ACC112 (cell line): Measurements from ENCODE around the gene KRTAP4-16.
"Not testable (repeated sequence)": the region's sequence is repeated elsewhere in the genome, so short reads cannot be mapped to it uniquely, and the experiment has no call there.

ENCODE experiments used
- H2AFZ ChIP-seq: fragments of 200-600 bp; sonication (generic); one replicate; pipeline ENCODE4 v1.6.0; 2017; ENCODE audit warnings: antibody characterized with exemption, low read length; ENCODE audit not compliant: unreplicated experiment
- H3K27ac ChIP-seq: fragments of 200-600 bp; sonication (generic); 2 replicates; pipeline ENCODE4 v1.5.1; 2014; ENCODE audit warnings: low read depth, mild to moderate bottlenecking, antibody characterized with exemption, low read length, moderate library complexity
- H3K27me3 ChIP-seq: fragments of 200-600 bp; sonication (generic); 2 replicates; pipeline ENCODE4 v1.6.1; 2014; ENCODE audit warnings: mild to moderate bottlenecking, antibody characterized with exemption, low read length, moderate library complexity, mixed read lengths; ENCODE audit not compliant: insufficient read depth
- H3K36me3 ChIP-seq: fragments of 200-600 bp; sonication (generic); 2 replicates; pipeline ENCODE4 v1.6.1; 2016; ENCODE audit warnings: mild to moderate bottlenecking, antibody characterized with exemption, low read length, moderate library complexity, mixed read lengths; ENCODE audit not compliant: insufficient read depth
- H3K4me1 ChIP-seq: fragments of 200-600 bp; sonication (generic); one replicate; pipeline ENCODE4 v1.6.1; 2016; ENCODE audit warnings: low read length, mixed read lengths; ENCODE audit not compliant: insufficient read depth, unreplicated experiment, control insufficient read depth
- H3K4me3 ChIP-seq: fragments of 200-600 bp; sonication (generic); 2 replicates; pipeline ENCODE4 v1.5.1; 2014; ENCODE audit warnings: mild to moderate bottlenecking, low read depth, low read length
- H3K79me2 ChIP-seq: fragments of 200-600 bp; sonication (generic); one replicate; pipeline ENCODE4 v1.6.0; 2016; ENCODE audit warnings: low read length; ENCODE audit not compliant: control insufficient read depth, unreplicated experiment, insufficient read depth

The KRTAP4-16 gene

DNA sequence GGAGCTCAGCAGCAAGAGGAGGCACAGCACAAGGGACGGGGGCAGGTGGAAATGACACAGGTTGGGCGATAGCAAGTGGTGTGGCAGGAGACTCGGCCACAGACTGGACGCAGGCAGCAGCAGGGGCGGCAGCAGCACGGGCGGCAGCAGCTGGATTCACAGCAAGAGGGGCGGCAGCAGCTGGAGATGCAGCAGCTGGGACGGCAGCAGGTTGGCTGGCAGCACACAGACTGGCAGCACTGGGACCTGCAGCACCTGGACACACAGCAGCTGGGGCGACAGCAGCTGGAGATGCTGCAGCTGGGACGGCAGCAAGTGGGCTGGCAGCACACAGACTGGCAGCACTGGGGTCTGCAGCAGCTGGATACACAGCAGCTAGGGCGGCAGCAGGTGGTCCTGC is 37.9 kb upstream of the KRTAP4-16 start:
- H3K27ac ChIP-seq, H3K4me1 ChIP-seq, H3K27me3 ChIP-seq, H2AFZ ChIP-seq, H3K36me3 ChIP-seq, H3K4me3 ChIP-seq, H3K79me2 ChIP-seq: not testable (repeated sequence)

DNA sequence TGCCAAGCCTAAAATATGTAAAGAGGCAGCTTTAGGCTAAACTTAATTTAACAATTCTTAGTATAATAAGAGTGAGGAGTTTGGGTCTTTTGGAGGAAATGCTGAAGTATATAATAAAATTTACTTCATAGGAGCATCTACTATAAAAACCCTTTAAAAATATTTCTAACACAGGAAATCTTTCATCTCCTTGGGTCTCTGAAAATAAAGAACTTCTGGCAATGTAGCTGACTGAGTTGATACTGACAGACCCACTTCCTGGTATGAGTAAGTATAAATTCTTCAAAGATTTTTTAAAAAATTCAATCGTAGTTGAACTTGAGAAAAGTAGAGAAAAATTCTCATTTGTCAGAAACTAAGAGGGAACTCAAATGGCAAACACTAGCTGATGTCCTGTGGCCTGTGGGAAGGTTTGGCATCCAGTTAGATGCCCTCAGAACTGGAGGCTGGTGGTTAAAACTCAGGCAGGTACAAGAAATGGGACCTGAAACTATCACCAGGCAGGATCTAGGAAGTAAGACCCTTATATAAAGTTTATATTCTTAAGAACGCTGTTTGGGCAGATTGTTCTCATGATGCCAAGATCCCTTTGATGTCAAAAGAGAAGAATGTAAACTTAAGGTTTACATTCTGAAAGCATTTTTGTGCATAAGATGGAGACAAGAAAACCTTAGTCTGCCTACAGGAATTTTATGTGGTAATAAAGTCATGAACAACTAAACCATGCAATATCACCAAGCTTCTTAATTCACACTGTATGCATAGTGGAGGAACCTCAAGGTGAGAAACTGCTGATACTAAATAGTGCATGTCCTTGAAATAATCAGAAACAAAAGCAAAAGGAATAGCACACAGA is 32.1 kb upstream of the KRTAP4-16 start:
- no peaks in the 10 kb centered on the region for H3K36me3 ChIP-seq
- peak overlapping the region; percentile 54 for H2AFZ ChIP-seq
- H3K27me3 ChIP-seq, result no peaks in the 10 kb centered on the region
- H3K4me1 ChIP-seq, result peaks cover 16% of the 10 kb centered on the region
- no peak overlapping the region for H3K4me3 ChIP-seq
- H3K79me2 ChIP-seq, result no peaks in the 10 kb centered on the region
- H3K27ac ChIP-seq, result no peak overlapping the region

DNA sequence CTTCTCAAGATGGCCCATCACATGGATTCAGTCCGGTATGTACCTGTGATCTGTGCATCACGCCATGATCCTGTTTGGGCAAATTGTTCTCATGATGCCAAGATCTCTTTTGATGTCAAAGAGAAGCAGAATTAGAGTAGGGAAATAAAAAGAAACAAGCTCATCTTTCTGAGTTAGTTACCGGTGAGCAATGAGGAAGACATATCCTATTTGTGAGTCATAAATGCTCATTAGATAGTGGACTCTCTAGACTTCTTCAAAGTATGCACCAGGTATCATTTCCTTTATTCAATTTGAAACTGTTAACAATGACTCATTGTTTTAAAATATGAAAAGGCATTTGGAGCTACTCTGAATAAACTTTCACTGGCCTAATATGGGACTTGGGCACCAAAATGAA is 30.0 kb upstream of the KRTAP4-16 start:
- H3K4me3 ChIP-seq, result peak overlapping the region; percentile 21; the same call in 1 of the 2 replicates
- H3K36me3 ChIP-seq, result no peaks in the 10 kb centered on the region
- H3K27me3 ChIP-seq, result no peaks in the 10 kb centered on the region
- H3K4me1 ChIP-seq, result peaks cover 16% of the 10 kb centered on the region
- peak overlapping the region; percentile 32 for H3K27ac ChIP-seq
- H2AFZ ChIP-seq, result no peak overlapping the region
- no peaks in the 10 kb centered on the region for H3K79me2 ChIP-seq

DNA sequence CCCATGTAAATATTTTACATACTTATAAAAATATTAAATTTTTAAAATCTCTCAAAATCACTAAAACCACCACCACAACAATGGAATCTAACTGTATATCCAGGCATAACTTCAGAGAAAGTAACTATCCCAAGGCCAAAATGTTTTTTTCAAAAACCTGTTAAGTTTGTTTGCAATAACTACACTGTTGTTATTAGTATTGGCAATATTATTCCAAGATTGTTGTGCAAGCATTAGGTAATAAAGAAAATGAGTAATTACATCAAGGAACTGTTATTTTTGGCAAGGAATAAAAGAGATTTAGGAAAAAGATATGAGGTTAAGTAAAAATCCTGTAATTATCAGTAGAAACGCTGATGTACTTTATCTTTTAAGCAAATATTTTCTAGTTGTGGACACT is 25.4 kb upstream of the KRTAP4-16 start:
- Histone ChIP-seq H3K27me3 (no peaks in the 10 kb centered on the region), H2AFZ (no peak overlapping the region), H3K4me1 (peaks cover 12% of the 10 kb centered on the region)

DNA sequence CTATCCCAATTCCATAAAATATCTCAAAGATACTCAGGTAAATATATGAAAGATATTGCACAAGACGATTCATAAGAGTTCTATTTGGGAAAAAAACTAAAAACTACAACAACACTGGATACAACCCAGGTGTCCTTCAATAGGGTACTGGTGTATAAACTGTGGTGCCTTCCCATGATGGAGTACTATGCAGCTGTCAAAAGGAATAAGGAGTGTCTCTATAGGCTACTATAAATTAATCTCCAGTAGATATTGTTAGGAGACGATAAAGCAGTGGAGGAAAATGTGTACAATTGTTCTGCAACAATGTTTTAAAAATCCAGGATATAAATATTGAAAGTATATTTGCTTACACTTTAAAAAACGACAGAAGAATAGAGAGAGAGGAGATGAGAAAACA is 24.4 kb upstream of the KRTAP4-16 start:
- no peaks in the 10 kb centered on the region for H3K79me2 ChIP-seq
- no peak overlapping the region for H3K27ac ChIP-seq
- no peaks in the 10 kb centered on the region for H3K36me3 ChIP-seq
- peaks cover 2% of the 10 kb centered on the region for H3K4me1 ChIP-seq
- H3K27me3 ChIP-seq, result no peaks in the 10 kb centered on the region
- no peak overlapping the region for H2AFZ ChIP-seq
- H3K4me3 ChIP-seq, result no peak overlapping the region

More for the DNA sequence above, 25.4 kb upstream of the KRTAP4-16 start:
- no peaks in the 10 kb centered on the region for H3K79me2 ChIP-seq
- no peak overlapping the region for H3K4me3 ChIP-seq
- H3K27ac ChIP-seq, result no peak overlapping the region
- H3K36me3 ChIP-seq, result no peaks in the 10 kb centered on the region

DNA sequence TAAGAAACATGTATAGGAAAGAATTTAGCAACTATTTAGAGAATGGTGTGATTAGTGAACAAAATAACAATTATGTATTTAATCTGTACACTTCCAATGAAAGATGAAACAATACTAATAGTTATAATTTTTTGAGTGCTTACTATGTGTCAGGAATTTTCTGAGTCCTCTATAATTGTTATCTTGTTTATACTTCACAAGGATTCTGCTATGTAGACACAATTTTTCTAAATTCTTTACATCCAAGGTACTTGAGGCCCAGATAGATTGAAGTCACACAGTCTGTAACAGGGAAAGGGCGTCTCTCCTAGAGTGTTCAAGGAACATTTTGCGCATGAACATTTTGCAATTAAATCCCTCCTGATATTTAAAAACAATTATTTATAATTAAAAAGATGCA is 23.1 kb upstream of the KRTAP4-16 start:
- Histone ChIP-seq H3K36me3 (no peaks in the 10 kb centered on the region), H3K4me3 (no peak overlapping the region), H3K27me3 (no peaks in the 10 kb centered on the region), H3K27ac (no peak overlapping the region), H3K79me2 (no peaks in the 10 kb centered on the region), H2AFZ (no peak overlapping the region), H3K4me1 (no peaks in the 10 kb centered on the region)

DNA sequence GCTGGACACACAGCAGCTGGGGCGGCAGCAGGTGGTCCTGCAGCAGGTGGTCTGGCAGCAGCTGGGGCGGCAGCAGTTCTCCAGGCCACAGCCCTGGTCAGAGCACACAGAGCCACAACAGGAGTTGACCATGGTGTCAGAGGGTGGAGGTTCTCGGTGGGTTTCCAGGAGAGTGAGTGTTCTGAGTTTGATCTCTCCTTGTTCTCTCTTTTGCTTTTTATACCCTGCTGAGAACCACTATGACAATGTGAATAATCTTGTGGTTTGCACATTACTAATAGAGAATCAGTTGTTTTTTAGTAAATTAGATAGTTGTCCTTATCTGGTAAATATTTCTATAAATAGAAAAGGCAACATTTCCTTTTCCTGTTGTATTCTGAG is 22.0 kb upstream of the KRTAP4-16 start, which contains the start of gene KRTAP4-12:
TSS of gene KRTAP4-12 (minus strand) at position 192 of the 381 bp plus-strand sequence. CDS start at position 132, 60 bp downstream.
- H3K27ac ChIP-seq, H3K79me2 ChIP-seq, H3K4me1 ChIP-seq, H3K4me3 ChIP-seq, H2AFZ ChIP-seq, H3K27me3 ChIP-seq, H3K36me3 ChIP-seq: not testable (repeated sequence)

DNA sequence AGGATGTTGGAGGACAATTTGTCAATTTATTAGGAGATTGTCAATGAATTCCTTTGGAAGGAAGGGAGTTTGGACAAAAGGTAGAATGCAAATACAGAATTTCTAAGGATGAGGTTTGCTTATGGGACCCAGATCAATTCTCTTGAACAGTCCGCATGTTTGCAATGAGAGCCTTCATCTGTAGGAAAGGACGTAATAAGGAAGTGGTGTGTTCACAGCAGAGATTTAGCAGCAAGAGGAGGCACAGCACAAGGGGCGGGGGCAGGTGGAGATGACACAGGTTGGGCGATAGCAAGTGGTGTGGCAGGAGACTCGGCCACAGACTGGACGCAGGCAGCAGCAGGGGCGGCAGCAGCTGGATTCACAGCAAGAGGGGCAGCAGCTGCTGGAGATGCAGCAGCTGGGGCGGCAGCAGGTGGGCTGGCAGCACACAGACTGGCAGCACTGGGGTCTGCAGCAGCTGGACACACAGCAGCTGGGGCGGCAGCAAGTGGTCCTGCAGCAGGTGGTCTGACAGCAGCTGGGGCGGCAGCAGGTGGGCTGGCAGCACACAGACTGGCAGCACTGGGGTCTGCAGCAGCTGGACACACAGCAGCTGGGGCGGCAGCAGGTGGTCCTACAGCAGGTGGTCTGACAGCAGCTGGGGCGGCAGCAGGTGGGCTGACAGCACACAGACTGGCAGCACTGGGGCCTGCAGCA is 21.4 kb upstream of the KRTAP4-16 start:
- not testable (repeated sequence) for H3K27ac ChIP-seq, H3K36me3 ChIP-seq, H3K27me3 ChIP-seq, H3K79me2 ChIP-seq, H2AFZ ChIP-seq, H3K4me1 ChIP-seq, H3K4me3 ChIP-seq

DNA sequence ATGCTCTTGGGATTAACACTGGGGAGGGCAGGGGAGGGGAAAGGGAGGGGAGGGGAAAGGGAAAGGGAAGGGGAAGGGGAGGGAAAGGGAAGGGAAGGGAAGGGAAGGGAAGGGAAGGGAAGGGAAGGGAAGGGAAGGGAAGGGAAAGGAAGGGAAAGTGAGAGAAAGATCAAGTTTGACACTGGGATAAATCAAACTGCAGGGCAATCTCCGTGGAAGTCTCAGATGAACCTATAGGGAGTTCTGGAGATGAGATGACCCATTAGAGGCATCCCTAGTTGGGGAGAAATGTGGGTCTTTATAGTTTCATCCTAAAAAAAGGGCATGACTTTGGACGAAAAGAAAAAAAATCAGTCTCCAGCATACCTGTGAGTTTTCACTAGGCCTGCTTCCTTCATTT is 19.7 kb upstream of the KRTAP4-16 start:
- no peaks in the 10 kb centered on the region for H3K27me3 ChIP-seq
- H3K27ac ChIP-seq, result no peak overlapping the region
- H3K4me3 ChIP-seq, result no peak overlapping the region
- no peaks in the 10 kb centered on the region for H3K36me3 ChIP-seq
- H2AFZ ChIP-seq, result no peak overlapping the region
- no peaks in the 10 kb centered on the region for H3K4me1 ChIP-seq
- H3K79me2 ChIP-seq, result no peaks in the 10 kb centered on the region

DNA sequence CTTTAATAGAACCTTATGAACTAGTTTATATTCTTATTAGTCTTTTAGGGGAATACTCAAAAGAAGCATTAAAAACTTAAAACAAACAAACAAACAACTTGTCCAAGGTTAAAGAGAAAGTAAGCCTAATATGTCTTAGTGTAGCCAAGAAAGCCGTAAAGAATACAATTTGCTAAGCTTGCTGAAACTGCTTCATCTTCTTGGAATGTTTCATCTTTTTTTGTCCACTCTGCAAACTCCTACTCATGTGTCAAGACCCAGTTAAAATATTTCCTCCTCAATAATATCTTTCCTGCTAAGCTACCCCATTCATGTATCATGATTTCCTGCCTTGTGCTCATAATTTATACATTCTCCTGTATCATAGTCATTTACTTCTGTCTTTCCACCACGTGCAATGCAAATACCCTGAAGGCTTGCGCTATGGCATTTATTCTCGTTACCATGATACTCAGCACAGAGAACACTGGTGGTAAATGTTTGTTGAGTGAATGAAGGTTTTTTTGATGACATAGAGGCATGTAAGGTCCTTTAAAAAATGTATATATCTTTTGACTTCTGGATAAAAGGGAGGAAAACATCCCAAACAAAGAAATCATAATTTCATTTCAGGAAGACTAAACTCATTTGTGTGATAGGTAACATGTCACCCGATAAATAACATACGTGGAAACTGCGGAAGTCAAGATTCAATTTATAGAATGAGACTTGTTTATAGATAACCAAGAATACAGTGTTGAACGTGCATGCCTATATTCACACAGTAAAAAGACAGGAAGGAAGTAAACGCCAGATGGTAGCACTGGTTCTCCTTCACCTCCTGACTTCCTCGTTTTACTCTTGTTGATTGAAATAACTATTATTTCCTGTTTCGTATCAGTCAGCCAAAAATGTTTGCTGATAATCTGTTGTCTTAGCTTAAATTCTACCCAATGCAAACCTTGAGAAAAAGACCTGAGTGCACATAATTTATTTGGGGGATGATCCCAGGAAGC is 18.0 kb upstream of the KRTAP4-16 start:
- H3K4me3 ChIP-seq, H2AFZ ChIP-seq, H3K27ac ChIP-seq, H3K79me2 ChIP-seq, H3K27me3 ChIP-seq, H3K4me1 ChIP-seq, H3K36me3 ChIP-seq: not testable (repeated sequence)
